Esophagus (tissue), 2 donors: ENCODE measurements around the gene SIPA1. TPM values are rescaled to one million over a fixed set of nuclear protein-coding genes. Genes with fewer than 3 reads are reported as not detected.
A peak's percentile ranks its signal among the peaks of the same experiment; 100 is the strongest.

Experiments
- H3K27ac ChIP-seq, 2 donors: one replicate each; pipeline ENCODE4 v1.5.1; 2013; ENCODE audit warnings: low read depth in 2 of 2, mild to moderate bottlenecking in 2 of 2, inconsistent platforms in 1 of 2, low read length in 1 of 2, moderate library complexity in 1 of 2
- H3K27me3 ChIP-seq, 2 donors: one replicate each; pipeline ENCODE4 v1.6.1; 2013; ENCODE audit warnings: low read length in 2 of 2, control low read depth in 1 of 2, mild to moderate bottlenecking in 1 of 2; ENCODE audit not compliant: insufficient read depth in 2 of 2, control insufficient read depth in 1 of 2
- H3K36me3 ChIP-seq, 2 donors: one replicate each; pipeline ENCODE4 v1.6.1; 2013; ENCODE audit warnings: low read length in 1 of 2; ENCODE audit not compliant: control insufficient read depth in 2 of 2, insufficient read depth in 2 of 2
- H3K4me1 ChIP-seq, 2 donors: one replicate each; pipeline ENCODE4 v1.6.1; 2013; ENCODE audit warnings: low read length in 1 of 2; ENCODE audit not compliant: control insufficient read depth in 2 of 2, insufficient read depth in 2 of 2
- H3K4me3 ChIP-seq, 2 donors: one replicate each; pipeline ENCODE4 v1.5.1; 2013; ENCODE audit warnings: low read length in 2 of 2, mild to moderate bottlenecking in 2 of 2, low read depth in 1 of 2, moderate library complexity in 1 of 2
- H3K9me3 ChIP-seq, 2 donors: one replicate each; pipeline ENCODE4 v1.6.1; 2013; ENCODE audit warnings: mild to moderate bottlenecking in 2 of 2, low read depth in 1 of 2, low read length in 1 of 2, moderate library complexity in 1 of 2; ENCODE audit not compliant: control insufficient read depth in 2 of 2, insufficient read depth in 1 of 2
- WGBS, 2 donors: extraction: QIAGEN DNeasy Blood & Tissue Kit; methylation state at CpG; one replicate each; pipeline ENCODE4 v1.1.7; 2013; 5-methylcytosine and 5-hydroxymethylcytosine counted together
- polyA plus RNA-seq, 2 donors: library from polyadenylated mRNA; stranded (reverse); fragments of 200-250 nt; gene quantifications; one replicate each; pipeline ENCODE4 v1.2.3, GENCODE V29; 2013
- donor health status: healthy with polysubstance abuse.
- donor health status: Bipolar disorder and iron deficiency.

Gene SIPA1
- polyA plus RNA-seq, 2 donors, result 22.8 to 32.5 TPM

DNA sequence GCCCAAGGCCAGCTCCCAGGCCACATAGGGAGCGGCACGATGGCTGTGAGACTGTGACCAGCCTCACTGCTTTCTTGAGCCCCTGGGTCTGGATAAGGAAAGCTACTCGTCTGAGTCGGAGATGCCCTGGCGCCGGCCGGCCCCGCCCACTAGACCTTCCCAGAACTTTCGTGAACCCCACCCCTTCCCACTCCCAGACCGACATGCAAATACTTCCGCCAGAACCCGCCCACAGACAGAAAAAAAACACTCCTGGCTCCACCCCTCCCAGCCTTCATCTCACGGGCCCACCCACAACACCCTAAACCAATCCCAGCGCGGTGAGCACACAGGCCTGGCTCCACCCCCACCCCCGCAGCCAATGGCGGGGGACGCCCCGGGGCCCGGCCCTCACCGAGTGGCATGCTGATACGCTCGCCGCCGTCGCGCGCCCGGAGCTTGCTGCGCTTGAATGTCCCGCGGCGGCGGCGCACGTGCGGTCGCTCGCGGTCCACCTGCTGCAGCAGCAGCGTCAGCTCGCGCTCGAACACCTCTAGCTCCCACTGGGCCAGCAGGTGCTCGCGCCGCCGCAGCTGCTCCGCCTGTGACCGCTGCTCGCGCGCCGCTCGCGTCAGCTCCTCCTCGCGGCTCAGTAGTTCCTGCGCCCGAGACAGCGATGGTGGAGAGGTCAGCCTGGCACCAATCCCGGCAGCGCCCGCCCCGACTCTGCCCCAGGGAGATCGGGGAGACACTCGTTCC, 30.9 kb upstream of the SIPA1 start:
- 26 to 30% methylated on average over 65 to 67 of the region's 67 CpGs for WGBS, 2 donors
- peak overlapping the region; percentile 54 to 79 for H3K27ac ChIP-seq
- H3K4me3 ChIP-seq, result peak overlapping the region; percentile 21 to 22
- H3K36me3 ChIP-seq, result peaks cover 7 to 31% of the 10 kb centered on the region in 2 donors
- H3K4me1 ChIP-seq, result peaks cover 9 to 18% of the 10 kb centered on the region in 2 donors
- H3K9me3 ChIP-seq, result no peaks in the 10 kb centered on the region
- H3K27me3 ChIP-seq, result no peaks in the 10 kb centered on the region

DNA sequence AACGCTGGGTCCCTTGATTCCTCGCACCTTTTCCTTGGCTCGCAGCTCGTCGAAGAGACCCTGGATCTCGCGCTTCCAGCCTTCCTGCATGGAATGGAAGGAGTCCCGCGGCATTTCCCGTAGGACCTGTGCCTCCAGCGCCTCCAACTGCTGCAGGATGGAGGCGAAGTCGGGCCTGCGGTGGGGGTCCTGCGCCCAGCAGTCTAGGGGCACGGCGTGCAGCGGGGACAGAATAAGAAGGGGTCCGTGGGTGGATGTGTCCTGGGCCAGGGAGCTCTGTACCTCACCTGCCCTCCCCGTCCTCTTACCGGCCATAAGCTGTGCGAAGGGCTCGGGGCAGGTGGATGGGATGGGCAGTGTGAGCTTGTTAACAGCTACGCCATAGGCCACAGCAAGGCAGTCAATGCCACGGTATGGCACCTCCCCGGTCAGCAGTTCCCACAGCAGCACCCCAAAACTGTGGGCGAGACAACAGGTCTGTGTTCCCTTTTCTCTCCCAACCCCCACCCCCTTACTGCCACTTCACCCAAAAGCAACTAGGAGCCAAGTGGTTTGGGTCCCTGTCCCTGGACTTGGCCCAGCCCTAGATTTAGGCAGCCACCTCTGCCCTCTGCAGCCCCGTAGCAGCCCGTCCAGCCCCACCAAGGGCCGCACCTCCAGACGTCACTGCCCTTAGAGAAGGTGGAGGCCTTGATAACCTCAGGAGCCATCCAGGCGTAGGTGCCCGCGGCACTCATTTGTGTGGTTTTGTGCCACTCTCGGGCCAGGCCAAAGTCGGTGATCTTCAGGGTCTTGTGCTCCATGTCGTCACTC, 30.1 kb upstream of the SIPA1 start:
- Histone ChIP-seq H3K27me3 (no peaks in the 10 kb centered on the region), H3K4me3 (peak overlapping the region in 1 of 2 donors; percentile 22), H3K9me3 (no peaks in the 10 kb centered on the region), H3K27ac (peak overlapping the region in 1 of 2 donors; percentile 70), H3K36me3 (peaks cover 7 to 31% of the 10 kb centered on the region in 2 donors), H3K4me1 (peaks cover 13 to 25% of the 10 kb centered on the region in 2 donors)
- 78 to 80% methylated on average over 37 of the region's 37 CpGs for WGBS, 2 donors

DNA sequence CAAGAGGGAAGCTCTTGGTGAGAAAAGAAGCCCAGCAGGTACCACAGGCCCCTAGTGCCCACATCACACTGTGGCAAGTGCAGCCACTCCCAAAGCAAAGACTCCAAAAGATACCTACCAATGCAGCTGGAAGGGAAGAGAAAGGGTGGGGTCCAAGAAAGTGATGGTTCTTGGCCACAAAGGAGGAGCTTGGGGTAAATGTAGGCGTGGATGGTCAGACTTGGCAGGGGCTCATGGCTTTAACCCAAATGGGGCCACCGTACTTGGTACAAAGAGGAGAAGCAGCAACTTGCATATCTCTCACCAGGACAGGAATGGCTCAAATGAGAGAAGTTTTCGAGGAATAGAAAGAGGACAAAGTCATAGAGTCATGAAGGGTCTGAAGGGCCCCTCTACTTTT, 28.7 kb upstream of the SIPA1 start:
- WGBS, 2 donors, result 44% methylated on average over 3 of the region's 3 CpGs
- H3K27ac ChIP-seq, result peak overlapping the region in 1 of 2 donors; percentile 34
- H3K36me3 ChIP-seq, result peaks cover 7 to 26% of the 10 kb centered on the region in 2 donors
- H3K4me3 ChIP-seq, result no peak overlapping the region
- no peaks in the 10 kb centered on the region for H3K9me3 ChIP-seq
- H3K27me3 ChIP-seq, result no peaks in the 10 kb centered on the region
- peaks cover 18 to 32% of the 10 kb centered on the region in 2 donors for H3K4me1 ChIP-seq

DNA sequence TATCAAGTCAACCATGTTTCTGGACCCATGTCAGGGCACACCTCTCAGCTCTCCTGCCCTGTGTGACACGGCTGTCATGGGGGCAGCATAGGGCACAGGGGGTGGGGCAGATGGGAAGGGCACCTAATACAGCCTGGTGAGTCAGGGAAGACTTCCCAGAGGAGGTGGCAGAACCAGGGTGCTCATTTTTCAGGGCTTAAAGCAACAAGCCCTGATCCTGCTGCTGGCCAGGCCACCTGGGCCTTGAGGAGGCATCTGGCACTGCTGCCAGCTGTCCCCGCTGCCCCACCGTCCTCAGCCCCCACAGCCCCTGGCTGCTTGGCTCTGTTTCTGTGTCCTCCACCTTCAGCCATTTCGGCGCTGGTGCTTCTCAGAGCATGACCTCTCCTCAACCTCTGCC, 28.2 kb upstream of the SIPA1 start:
- Histone ChIP-seq H3K36me3 (peaks cover 6 to 22% of the 10 kb centered on the region in 2 donors), H3K27ac (peak overlapping the region in 1 of 2 donors; percentile 47), H3K27me3 (no peaks in the 10 kb centered on the region), H3K4me1 (peaks cover 18 to 32% of the 10 kb centered on the region in 2 donors), H3K4me3 (no peak overlapping the region), H3K9me3 (no peaks in the 10 kb centered on the region)
- 75 to 87% methylated on average over 3 to 5 of the region's 5 CpGs for WGBS, 2 donors

DNA sequence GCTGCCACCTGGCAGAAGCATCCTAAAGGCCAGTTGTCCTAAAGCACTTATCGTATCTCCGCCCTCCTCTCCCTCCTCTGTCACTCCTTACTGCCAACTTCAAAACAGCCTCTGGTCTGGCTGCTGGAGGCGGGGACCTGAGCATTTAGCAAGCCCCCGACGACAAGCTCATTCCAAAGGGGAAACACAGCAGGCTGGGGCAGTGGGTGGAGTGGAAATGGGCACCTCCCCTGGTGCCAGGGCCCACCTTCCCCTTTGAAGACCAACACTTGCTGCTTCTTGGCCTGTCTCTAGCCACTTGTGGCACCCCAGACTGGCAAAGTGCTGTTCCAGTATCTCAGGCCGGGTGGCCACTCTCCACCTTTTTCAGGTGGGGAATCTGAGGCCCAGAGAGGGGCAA, 27.5 kb upstream of the SIPA1 start:
- Histone ChIP-seq H3K27ac (peak overlapping the region; percentile 8 to 62), H3K4me1 (peaks cover 18 to 32% of the 10 kb centered on the region in 2 donors), H3K9me3 (no peaks in the 10 kb centered on the region), H3K4me3 (no peak overlapping the region), H3K36me3 (peaks cover 3 to 15% of the 10 kb centered on the region in 2 donors), H3K27me3 (no peaks in the 10 kb centered on the region)
- 56 to 59% methylated on average over 6 of the region's 6 CpGs for WGBS, 2 donors

DNA sequence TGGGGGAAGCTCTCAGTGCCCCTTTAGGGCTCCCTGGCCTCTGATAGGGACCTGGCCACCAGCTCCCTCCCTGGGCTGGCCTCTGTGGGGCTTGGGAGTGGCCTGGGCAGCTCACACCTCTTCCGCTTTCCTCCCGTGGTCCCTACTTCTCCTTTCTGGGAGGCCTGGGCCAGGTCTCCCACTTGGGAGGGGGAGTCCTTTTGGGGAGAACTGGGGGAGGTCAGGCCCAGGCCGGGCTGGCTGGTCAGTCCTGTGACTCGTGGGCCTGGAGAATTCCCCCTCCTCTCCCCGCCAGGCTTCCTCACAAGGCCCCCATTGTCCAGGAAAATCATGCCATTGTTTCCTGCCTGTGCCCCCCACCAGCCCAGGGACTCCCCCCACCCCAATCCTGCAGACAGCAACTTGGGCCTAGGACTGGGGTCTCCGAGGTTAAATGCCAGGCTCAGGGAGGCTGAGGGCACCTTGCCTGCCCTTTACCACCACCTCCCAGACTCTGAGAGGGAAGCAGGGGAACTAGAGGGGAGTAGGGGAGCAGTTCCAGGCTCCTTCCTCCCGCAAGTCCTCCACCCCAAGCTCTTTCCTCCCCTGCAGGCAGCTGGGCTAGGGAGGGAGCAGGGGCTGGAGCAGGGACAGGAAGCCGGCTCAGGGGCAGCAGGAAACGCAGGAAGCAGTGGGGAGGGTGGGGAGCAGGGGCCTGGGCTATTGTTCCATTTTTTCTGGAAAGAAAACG, 26.7 kb upstream of the SIPA1 start:
- Histone ChIP-seq H3K4me1 (peaks cover 18 to 32% of the 10 kb centered on the region in 2 donors), H3K27ac (peak overlapping the region; percentile 49 to 62)
- 44 to 54% methylated on average over 8 to 10 of the region's 10 CpGs for WGBS, 2 donors

DNA sequence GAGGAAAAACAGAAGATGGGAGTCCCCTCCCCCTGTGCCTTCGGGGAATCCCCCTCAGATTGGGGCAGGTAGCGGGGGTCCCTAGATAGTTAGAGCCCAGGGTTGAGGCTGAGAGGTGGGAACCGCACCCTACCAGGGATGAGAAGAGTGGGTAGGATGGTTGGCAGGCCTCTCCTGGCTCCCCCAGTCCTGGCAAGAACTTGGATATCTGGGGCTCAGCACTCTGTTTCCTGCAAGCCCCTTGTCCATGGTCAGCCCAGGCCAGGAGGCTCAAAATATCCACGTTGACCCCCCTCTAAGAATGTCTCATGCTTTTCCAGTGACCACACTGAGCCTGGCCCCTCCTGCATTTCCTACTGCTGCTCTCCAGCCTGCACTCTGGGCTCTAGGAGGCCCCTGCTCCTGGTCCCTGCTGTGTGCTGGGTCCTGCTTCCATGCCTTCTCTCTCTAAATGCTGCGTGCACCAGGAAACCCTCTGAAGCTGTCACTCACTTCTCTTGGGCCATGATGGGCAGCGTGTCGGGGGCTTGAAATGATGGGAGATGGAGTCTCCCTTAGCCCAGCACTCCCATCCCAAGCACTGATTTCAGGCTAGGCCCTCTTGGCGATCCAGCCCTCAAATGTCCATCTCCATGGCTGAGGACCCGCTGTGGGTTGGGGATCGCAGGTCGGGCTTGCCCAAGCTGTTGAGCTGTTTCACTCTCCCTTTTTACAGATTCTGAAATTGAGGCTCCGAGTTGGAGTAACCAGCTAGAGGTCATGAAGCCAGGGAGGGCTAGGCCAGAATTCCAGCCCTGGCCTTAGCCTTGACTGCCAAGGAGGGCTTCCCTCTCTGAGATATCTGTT, 25.9 kb upstream of the SIPA1 start:
- H3K36me3 ChIP-seq, result peaks cover 3 to 8% of the 10 kb centered on the region in 2 donors
- H3K4me3 ChIP-seq, result peak overlapping the region in 1 of 2 donors; percentile 7
- peak overlapping the region; percentile 14 to 62 for H3K27ac ChIP-seq
- H3K27me3 ChIP-seq, result no peaks in the 10 kb centered on the region
- peaks cover 18 to 33% of the 10 kb centered on the region in 2 donors for H3K4me1 ChIP-seq
- no peaks in the 10 kb centered on the region for H3K9me3 ChIP-seq
- 66 to 72% methylated on average over 12 of the region's 12 CpGs for WGBS, 2 donors

More for the DNA sequence above, 26.7 kb upstream of the SIPA1 start:
- H3K36me3 ChIP-seq, result peaks cover 3 to 8% of the 10 kb centered on the region in 2 donors
- no peaks in the 10 kb centered on the region for H3K9me3 ChIP-seq
- H3K27me3 ChIP-seq, result no peaks in the 10 kb centered on the region
- H3K4me3 ChIP-seq, result no peak overlapping the region

DNA sequence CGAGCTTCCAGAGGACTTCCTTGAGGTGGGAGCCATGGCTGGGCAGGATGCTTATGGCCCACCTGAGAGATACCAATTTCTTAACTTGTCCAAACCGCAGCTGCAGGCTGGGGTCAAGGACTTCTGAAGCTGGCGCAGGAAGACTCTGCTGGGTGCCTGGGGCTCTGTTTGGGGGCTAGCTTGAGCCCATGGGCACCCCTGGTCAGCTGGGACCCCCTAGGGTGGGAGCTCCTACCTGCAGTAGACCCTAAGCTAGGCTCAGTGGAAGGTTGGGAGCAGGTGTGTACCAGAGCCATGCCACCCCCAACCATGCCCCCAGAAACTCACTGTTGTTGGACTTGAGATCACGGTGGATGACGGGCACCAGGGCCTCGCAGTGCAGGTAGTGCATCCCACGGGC, 25.2 kb upstream of the SIPA1 start:
- no peaks in the 10 kb centered on the region for H3K9me3 ChIP-seq
- peaks cover 12 to 28% of the 10 kb centered on the region in 2 donors for H3K4me1 ChIP-seq
- peak overlapping the region; percentile 70 for H3K4me3 ChIP-seq
- H3K27me3 ChIP-seq, result no peaks in the 10 kb centered on the region
- peaks cover 3 to 10% of the 10 kb centered on the region in 2 donors for H3K36me3 ChIP-seq
- peak overlapping the region; percentile 95 to 99 for H3K27ac ChIP-seq
- 52 to 63% methylated on average over 7 of the region's 7 CpGs for WGBS, 2 donors
